CD4-positive, alpha-beta T cell (primary cell): ENCODE data around the gene FKBP9. TPM values are rescaled to one million over a fixed set of nuclear protein-coding genes. Genes with fewer than 3 reads are reported as not detected.
A peak's percentile ranks its signal among the peaks of the same experiment; 100 is the strongest.

ENCODE experiments used
- ATAC-seq: fragments of 200-7000 bp; cut with Tn5 transposase; one replicate; pipeline ENCODE4 v1.10.0; 2022; ENCODE audit warnings: mild to moderate bottlenecking; ENCODE audit not compliant: poor library complexity
- CTCF ChIA-PET: fragments of 350-600 bp; sonication (Branson Sonifier 250); formaldehyde crosslinking; loops from one replicate; lab custom pipeline; 2021; ENCODE audit warnings: antibody characterized with exemption, inconsistent platforms; lab: Charles Lee
- POLR2A ChIA-PET: fragments of 350-600 bp; sonication (Branson Sonifier 250); formaldehyde crosslinking; loops from one replicate; lab custom pipeline; 2021; ENCODE audit warnings: antibody characterized with exemption, inconsistent platforms; lab: Charles Lee
- DNase-seq, 14 experiments: peaks; one replicate each; pipeline ENCODE4 v3.0.0-alpha.2; 2013 to 2020; ENCODE audit warnings: mixed read lengths in 2 of 14
- H3K27ac ChIP-seq, 2 donors: one replicate each; pipeline versions ENCODE4 v1.5.1 to v1.7.0; 2013; ENCODE audit warnings: low read length in 2 of 2, low read depth in 1 of 2, mild to moderate bottlenecking in 1 of 2
- H3K27me3 ChIP-seq, 2 experiments: 1 replicate in 1 of 2; 2 replicates in 1 of 2; pipeline versions ENCODE4 v1.6.1 to v1.7.0; 2013; ENCODE audit warnings: low read length in 2 of 2, control low read depth in 1 of 2, mild to moderate bottlenecking in 1 of 2, moderate library complexity in 1 of 2; ENCODE audit not compliant: insufficient read depth in 2 of 2, control insufficient read depth in 1 of 2
- H3K36me3 ChIP-seq: one replicate; pipeline ENCODE4 v1.6.1; 2013; ENCODE audit warnings: low read length, control low read depth; ENCODE audit not compliant: insufficient read depth
- H3K4me1 ChIP-seq: one replicate; pipeline ENCODE4 v1.6.1; 2013; ENCODE audit warnings: low read length, control low read depth; ENCODE audit not compliant: insufficient read depth
- H3K4me3 ChIP-seq: one replicate; pipeline ENCODE4 v1.5.1; 2013; ENCODE audit warnings: mild to moderate bottlenecking, low read length, moderate library complexity
- H3K9me3 ChIP-seq, 2 experiments: 1 replicate in 1 of 2; 2 replicates in 1 of 2; pipeline versions ENCODE4 v1.6.1 to v1.7.0; 2013; ENCODE audit warnings: low read length in 2 of 2, mild to moderate bottlenecking in 2 of 2, control low read depth in 1 of 2, moderate library complexity in 1 of 2; ENCODE audit not compliant: control insufficient read depth in 1 of 2, insufficient read depth in 1 of 2
- H3K27ac Mint-ChIP-seq: one replicate; pipeline ENCODE4 v1.8.0; 2020; ENCODE audit warnings: mixed read lengths
- H3K27me3 Mint-ChIP-seq: one replicate; pipeline ENCODE4 v1.8.0; 2021; ENCODE audit warnings: mixed read lengths
- H3K36me3 Mint-ChIP-seq: one replicate; pipeline ENCODE4 v1.8.0; 2021; ENCODE audit warnings: low read depth, mixed read lengths
- H3K4me1 Mint-ChIP-seq: one replicate; pipeline ENCODE4 v1.8.0; 2021; ENCODE audit warnings: low read depth, mixed read lengths
- H3K4me3 Mint-ChIP-seq: one replicate; pipeline ENCODE4 v1.8.0; 2020; ENCODE audit warnings: mild to moderate bottlenecking, mixed read lengths
- H3K9me3 Mint-ChIP-seq: one replicate; pipeline ENCODE4 v1.8.0; 2020; ENCODE audit warnings: mixed read lengths
- intact Hi-C, 2 experiments: fragments of 100-400 bp; cut with DNase I in 1 of 2; cut with micrococcal nuclease in 1 of 2; formaldehyde crosslinking; loops; one replicate each; pipeline versions ENCODE4 v1.15.1 to v1.9.0; 2023 to 2025; cut with DNase I, micrococcal nuclease
- total RNA-seq, 174 experiments: library from RNA in 2 of 174; stranded (reverse) in 2 of 174; gene quantifications; one replicate each; pipeline ENCODE4 v1.2.3 and lab custom pipeline; 2021 to 2026
- TF ChIP-seq, protein P1 (sequence below): fragments of 200-600 bp; IDR thresholded peaks from one replicate; pipeline ENCODE4 v1.8.0; 2022; ENCODE audit warnings: antibody characterized with exemption, mild to moderate bottlenecking

Gene FKBP9
- total RNA-seq, 2 experiments from 2014 or later, result not detected

DNA sequence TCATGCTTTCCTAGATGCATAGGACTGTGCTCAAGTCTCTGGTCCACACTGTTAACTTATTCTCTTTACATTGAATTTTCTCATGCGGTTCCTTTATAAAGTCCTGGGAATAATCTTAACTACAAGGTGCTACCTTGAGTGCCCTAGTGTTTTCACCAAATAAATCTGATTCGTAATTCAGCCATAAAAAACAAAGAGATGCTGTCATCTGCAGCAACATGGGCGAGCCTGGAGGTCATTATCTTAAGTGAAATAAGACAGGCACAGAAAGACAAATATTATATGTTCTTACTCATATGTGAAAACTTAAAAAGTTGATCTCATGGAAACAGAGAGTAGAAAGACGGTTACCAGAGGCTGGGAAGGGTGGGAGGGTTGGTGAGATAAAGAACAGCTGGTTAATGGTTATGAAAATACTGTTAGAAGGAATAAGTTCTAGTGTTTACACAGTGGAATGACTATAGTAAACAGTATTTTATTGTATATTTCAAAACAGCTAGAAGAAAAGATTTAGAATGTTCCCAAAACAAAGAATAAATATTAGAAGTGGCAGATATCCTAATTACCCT lies 67.0 kb downstream of the FKBP9 start:
- H3K27ac Mint-ChIP-seq, result no peak overlapping the region
- H3K9me3 ChIP-seq, result no peaks in the 10 kb centered on the region
- no peaks in the 10 kb centered on the region for H3K27me3 Mint-ChIP-seq
- H3K4me1 ChIP-seq, result no peaks in the 10 kb centered on the region
- H3K36me3 ChIP-seq, result peaks cover 68% of the 10 kb centered on the region
- no peak overlapping the region for H3K4me3 ChIP-seq
- no peak overlapping the region for H3K27ac ChIP-seq
- no peaks in the 10 kb centered on the region for H3K9me3 Mint-ChIP-seq
- CTCF ChIA-PET, result no interaction called here
- no peak overlapping the region for H3K4me3 Mint-ChIP-seq
- intact Hi-C loops, result no loop called here
- ATAC-seq (no peak), DNase-seq (no peak)
- POLR2A ChIA-PET, result no interaction called here
- H3K4me1 Mint-ChIP-seq, result peaks cover 4% of the 10 kb centered on the region
- H3K27me3 ChIP-seq, result no peaks in the 10 kb centered on the region
- H3K36me3 Mint-ChIP-seq, result peaks cover 72% of the 10 kb centered on the region
- TF ChIP-seq, protein P1, sequence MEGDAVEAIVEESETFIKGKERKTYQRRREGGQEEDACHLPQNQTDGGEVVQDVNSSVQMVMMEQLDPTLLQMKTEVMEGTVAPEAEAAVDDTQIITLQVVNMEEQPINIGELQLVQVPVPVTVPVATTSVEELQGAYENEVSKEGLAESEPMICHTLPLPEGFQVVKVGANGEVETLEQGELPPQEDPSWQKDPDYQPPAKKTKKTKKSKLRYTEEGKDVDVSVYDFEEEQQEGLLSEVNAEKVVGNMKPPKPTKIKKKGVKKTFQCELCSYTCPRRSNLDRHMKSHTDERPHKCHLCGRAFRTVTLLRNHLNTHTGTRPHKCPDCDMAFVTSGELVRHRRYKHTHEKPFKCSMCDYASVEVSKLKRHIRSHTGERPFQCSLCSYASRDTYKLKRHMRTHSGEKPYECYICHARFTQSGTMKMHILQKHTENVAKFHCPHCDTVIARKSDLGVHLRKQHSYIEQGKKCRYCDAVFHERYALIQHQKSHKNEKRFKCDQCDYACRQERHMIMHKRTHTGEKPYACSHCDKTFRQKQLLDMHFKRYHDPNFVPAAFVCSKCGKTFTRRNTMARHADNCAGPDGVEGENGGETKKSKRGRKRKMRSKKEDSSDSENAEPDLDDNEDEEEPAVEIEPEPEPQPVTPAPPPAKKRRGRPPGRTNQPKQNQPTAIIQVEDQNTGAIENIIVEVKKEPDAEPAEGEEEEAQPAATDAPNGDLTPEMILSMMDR, result no peak

DNA sequence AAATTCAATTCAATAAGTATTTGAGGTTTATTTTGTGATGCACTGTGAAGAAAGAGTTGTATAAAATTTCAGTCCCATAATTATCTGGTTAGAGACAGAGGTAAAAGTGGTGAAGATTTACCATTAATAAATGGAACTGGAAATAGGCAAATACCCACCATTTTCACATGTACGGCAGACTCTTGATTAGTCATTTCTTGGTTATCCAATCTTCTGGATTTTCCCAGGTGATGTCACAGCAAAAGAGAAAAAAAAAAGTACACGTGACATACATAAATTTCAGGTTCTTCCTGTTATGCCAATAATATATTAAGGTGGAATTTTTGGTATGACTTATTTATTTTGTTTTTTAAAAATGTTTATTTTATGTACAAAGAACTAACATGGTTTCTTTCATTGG lies 78.5 kb downstream of the FKBP9 start:
- no peaks in the 10 kb centered on the region for H3K27me3 ChIP-seq
- Mint-ChIP-seq H3K27ac (no peak overlapping the region), H3K9me3 (no peaks in the 10 kb centered on the region), H3K4me1 (peaks cover 55% of the 10 kb centered on the region), H3K4me3 (no peak overlapping the region), H3K27me3 (no peaks in the 10 kb centered on the region), H3K36me3 (peaks cover 22% of the 10 kb centered on the region)
- intact Hi-C loops, result no loop called here
- CTCF ChIA-PET, result no interaction called here
- peaks cover 2% of the 10 kb centered on the region for H3K4me1 ChIP-seq
- TF ChIP-seq, protein P1, result no peak
- no peaks in the 10 kb centered on the region for H3K9me3 ChIP-seq
- no peak for ATAC-seq
- peak in 1 of 14 experiments; percentile 25 for DNase-seq
- no peak overlapping the region for H3K27ac ChIP-seq
- POLR2A ChIA-PET, result no interaction called here
- H3K4me3 ChIP-seq, result no peak overlapping the region
- H3K36me3 ChIP-seq, result peaks cover 4% of the 10 kb centered on the region

DNA sequence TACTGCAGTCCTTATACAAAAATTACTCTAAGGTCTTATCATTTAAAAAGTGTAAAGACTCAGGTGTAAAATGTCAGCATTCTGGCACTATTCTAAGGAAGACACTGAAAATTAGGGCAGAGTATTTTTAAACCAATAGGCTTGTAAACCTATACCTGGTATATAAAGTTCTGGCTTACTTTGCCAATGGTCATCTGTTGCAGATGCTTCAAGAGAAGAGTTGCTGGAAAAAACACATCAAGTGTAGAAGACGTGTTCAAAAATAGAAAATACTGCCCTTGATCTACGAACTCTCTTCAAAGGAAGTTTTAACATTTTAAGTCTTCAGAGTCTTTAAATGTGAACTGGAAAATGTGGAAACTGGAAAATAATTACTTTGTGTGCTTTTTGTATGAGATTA lies 81.4 kb downstream of the FKBP9 start:
- H3K36me3 ChIP-seq, result peaks cover 4% of the 10 kb centered on the region
- peaks cover 11% of the 10 kb centered on the region for H3K36me3 Mint-ChIP-seq
- ATAC-seq (no peak), DNase-seq (no peak)
- peak overlapping the region; percentile 98 for H3K27ac Mint-ChIP-seq
- peaks cover 5% of the 10 kb centered on the region for H3K4me1 ChIP-seq
- H3K27ac ChIP-seq, result no peak overlapping the region
- ChIA-PET CTCF (interaction anchor here (1.2 to 2.2 kb wide), 2 partner anchors 22 to 70 kb away, joined by 4 to 8 read pairs; partner anchors contain the start of gene RP9), POLR2A (interaction anchor here (1.1 to 3.2 kb wide), 3 partner anchors 24 to 147 kb away, joined by 3 to 41 read pairs (median 31); partner anchors contain the start of genes KBTBD2 and NT5C3A)
- H3K4me1 Mint-ChIP-seq, result peaks cover 62% of the 10 kb centered on the region
- intact Hi-C loops, result no loop called here
- H3K9me3 Mint-ChIP-seq, result no peaks in the 10 kb centered on the region
- no peaks in the 10 kb centered on the region for H3K27me3 ChIP-seq
- H3K9me3 ChIP-seq, result no peaks in the 10 kb centered on the region
- peak overlapping the region; percentile 87 for H3K4me3 Mint-ChIP-seq
- H3K27me3 Mint-ChIP-seq, result no peaks in the 10 kb centered on the region
- H3K4me3 ChIP-seq, result no peak overlapping the region
- TF ChIP-seq, protein P1, result no peak
